Astrocyte (in vitro differentiated cells and primary cell): ENCODE results near the gene PALLD. TPM values are rescaled to one million over a fixed set of nuclear protein-coding genes. Genes with fewer than 3 reads are reported as not detected.
A peak's percentile ranks its signal among the peaks of the same experiment; 100 is the strongest.

ENCODE experiments used
- DNase-seq: peaks from one replicate; pipeline ENCODE4 v3.0.0-alpha.2; 2010; ENCODE audit warnings: low read depth
- FAIRE-seq: peaks from 2 replicates; lab custom pipeline; 2011; peaks lifted over from hg19 to GRCh38; lab: Jason Lieb, UNC
- H2AFZ ChIP-seq: 2 replicates; pipeline ENCODE4 v1.6.0; 2012; ENCODE audit warnings: low read depth, low read length, inconsistent platforms
- H3K27ac ChIP-seq: 2 replicates; pipeline ENCODE4 v1.5.1; 2011; ENCODE audit warnings: low read depth, low read length, inconsistent platforms
- H3K27me3 ChIP-seq: 2 replicates; pipeline ENCODE4 v1.6.0; 2011; ENCODE audit warnings: low read length, inconsistent platforms; ENCODE audit not compliant: insufficient read depth
- H3K36me3 ChIP-seq: 2 replicates; pipeline ENCODE4 v1.5.1; 2011; ENCODE audit warnings: low read length, inconsistent platforms; ENCODE audit not compliant: insufficient read depth
- H3K4me1 ChIP-seq: 2 replicates; pipeline ENCODE4 v1.5.1; 2011; ENCODE audit warnings: low read length, inconsistent platforms; ENCODE audit not compliant: insufficient read depth
- H3K4me2 ChIP-seq: 2 replicates; pipeline ENCODE4 v1.6.0; 2012; ENCODE audit warnings: low read length, inconsistent platforms
- H3K4me3 ChIP-seq: 2 replicates; pipeline ENCODE4 v1.5.1; 2011; ENCODE audit warnings: low read depth, mild to moderate bottlenecking, low read length, inconsistent platforms; ENCODE audit not compliant: insufficient read depth
- H3K79me2 ChIP-seq: 2 replicates; pipeline ENCODE4 v1.6.0; 2012; ENCODE audit warnings: mild to moderate bottlenecking, low read length, inconsistent platforms; ENCODE audit not compliant: insufficient read depth
- H3K9ac ChIP-seq: 2 replicates; pipeline ENCODE4 v1.6.0; 2012; ENCODE audit warnings: mild to moderate bottlenecking, low read length, inconsistent platforms
- H3K9me3 ChIP-seq: 2 replicates; pipeline ENCODE4 v1.5.1; 2012; ENCODE audit warnings: low read depth, mild to moderate bottlenecking, low read length, inconsistent platforms; ENCODE audit not compliant: insufficient read depth
- H4K20me1 ChIP-seq: 2 replicates; pipeline ENCODE4 v1.6.0; 2012; ENCODE audit warnings: low read length, inconsistent platforms; ENCODE audit not compliant: insufficient read depth
- H3K27ac Mint-ChIP-seq: one replicate; pipeline ENCODE4 v1.8.0; 2021; ENCODE audit warnings: mild to moderate bottlenecking, mixed read lengths; ENCODE audit not compliant: unreplicated experiment
- H3K27me3 Mint-ChIP-seq: one replicate; pipeline ENCODE4 v1.8.0; 2021; ENCODE audit warnings: low read depth, mixed read lengths; ENCODE audit not compliant: unreplicated experiment
- H3K36me3 Mint-ChIP-seq: one replicate; pipeline ENCODE4 v1.8.0; 2021; ENCODE audit warnings: low read depth, mixed read lengths; ENCODE audit not compliant: unreplicated experiment
- H3K4me1 Mint-ChIP-seq: one replicate; pipeline ENCODE4 v1.8.0; 2021; ENCODE audit warnings: low read depth, mixed read lengths; ENCODE audit not compliant: unreplicated experiment
- H3K4me3 Mint-ChIP-seq: one replicate; pipeline ENCODE4 v1.8.0; 2021; ENCODE audit warnings: mild to moderate bottlenecking, moderate library complexity, mixed read lengths; ENCODE audit not compliant: unreplicated experiment
- H3K9me3 Mint-ChIP-seq: one replicate; pipeline ENCODE4 v1.8.0; 2021; ENCODE audit warnings: mild to moderate bottlenecking, mixed read lengths; ENCODE audit not compliant: unreplicated experiment
- EZH2 ChIP-seq: IDR thresholded peaks from 2 replicates; pipeline ENCODE4 v1.6.1; 2012; ENCODE audit warnings: mild to moderate bottlenecking, low read length, inconsistent platforms; ENCODE audit not compliant: insufficient read depth
- total RNA-seq: library from RNA; stranded (reverse); gene quantifications from 2 replicates; pipeline ENCODE4 v1.2.1, GENCODE V29; 2021
- TF ChIP-seq, protein P1 (sequence below): IDR thresholded peaks from 2 replicates; pipeline ENCODE4 v1.5.1; 2011; ENCODE audit warnings: low read depth, mild to moderate bottlenecking, inconsistent platforms, low read length, moderate library complexity; ENCODE audit not compliant: insufficient read depth

PALLD gene
- total RNA-seq, 1 donor from 2014 or later: 498 TPM

DNA sequence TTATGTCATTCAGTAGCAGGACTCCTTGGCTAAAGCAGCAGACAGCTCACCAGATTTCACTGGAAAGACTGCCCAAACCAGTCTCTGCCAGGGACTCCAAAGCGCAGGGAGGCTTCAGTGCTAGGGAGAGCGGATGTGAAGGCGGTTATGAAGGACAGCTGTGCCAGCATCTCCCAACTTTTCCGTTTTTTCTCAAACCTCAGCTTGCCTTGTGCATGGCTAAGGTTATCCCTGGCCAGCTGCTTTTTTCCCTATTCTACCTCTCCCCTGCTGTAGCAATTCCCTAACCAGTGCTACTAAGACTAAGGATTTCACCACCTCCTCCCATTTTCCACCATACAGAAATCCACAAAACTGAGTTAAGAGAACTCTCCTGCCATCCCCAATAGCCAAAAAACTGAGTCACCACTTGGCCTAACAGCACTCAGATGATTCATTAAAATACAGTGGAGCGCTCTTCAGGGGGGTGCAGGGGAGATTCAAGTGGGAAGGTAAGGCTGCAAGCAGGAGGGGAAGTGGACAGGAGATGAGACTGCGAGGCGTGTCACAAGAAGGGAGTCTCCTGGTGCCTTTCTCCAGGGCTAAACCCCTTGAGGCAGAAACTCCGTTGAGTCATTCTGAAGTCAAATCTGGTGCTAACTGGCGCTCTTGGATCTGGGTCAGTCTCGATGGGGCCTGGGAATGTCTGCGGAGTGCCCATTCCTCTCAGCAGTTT is 90.7 kb downstream of the PALLD start:
- H3K4me3 ChIP-seq: peak overlapping the region; percentile 8
- peaks cover 61% of the 10 kb centered on the region for H3K4me1 Mint-ChIP-seq
- H3K9me3 Mint-ChIP-seq: no peaks in the 10 kb centered on the region
- H3K79me2 ChIP-seq: no peaks in the 10 kb centered on the region
- H3K27me3 Mint-ChIP-seq: no peaks in the 10 kb centered on the region
- H3K4me1 ChIP-seq: peaks cover 46% of the 10 kb centered on the region
- H3K27me3 ChIP-seq: no peaks in the 10 kb centered on the region
- H2AFZ ChIP-seq: no peak overlapping the region
- H3K27ac ChIP-seq: peak overlapping the region; percentile 87
- no peaks in the 10 kb centered on the region for H3K36me3 Mint-ChIP-seq
- TF ChIP-seq EZH2: no peak
- TF ChIP-seq, protein P1, sequence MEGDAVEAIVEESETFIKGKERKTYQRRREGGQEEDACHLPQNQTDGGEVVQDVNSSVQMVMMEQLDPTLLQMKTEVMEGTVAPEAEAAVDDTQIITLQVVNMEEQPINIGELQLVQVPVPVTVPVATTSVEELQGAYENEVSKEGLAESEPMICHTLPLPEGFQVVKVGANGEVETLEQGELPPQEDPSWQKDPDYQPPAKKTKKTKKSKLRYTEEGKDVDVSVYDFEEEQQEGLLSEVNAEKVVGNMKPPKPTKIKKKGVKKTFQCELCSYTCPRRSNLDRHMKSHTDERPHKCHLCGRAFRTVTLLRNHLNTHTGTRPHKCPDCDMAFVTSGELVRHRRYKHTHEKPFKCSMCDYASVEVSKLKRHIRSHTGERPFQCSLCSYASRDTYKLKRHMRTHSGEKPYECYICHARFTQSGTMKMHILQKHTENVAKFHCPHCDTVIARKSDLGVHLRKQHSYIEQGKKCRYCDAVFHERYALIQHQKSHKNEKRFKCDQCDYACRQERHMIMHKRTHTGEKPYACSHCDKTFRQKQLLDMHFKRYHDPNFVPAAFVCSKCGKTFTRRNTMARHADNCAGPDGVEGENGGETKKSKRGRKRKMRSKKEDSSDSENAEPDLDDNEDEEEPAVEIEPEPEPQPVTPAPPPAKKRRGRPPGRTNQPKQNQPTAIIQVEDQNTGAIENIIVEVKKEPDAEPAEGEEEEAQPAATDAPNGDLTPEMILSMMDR: no peak
- H3K27ac Mint-ChIP-seq: peak overlapping the region; percentile 83
- peak; percentile 50 for FAIRE-seq
- H3K36me3 ChIP-seq: no peaks in the 10 kb centered on the region
- peak overlapping the region; percentile 78 for H3K9ac ChIP-seq
- no peaks in the 10 kb centered on the region for H3K9me3 ChIP-seq
- peak overlapping the region; percentile 61 for H3K4me2 ChIP-seq
- peak overlapping the region; percentile 24 for H3K4me3 Mint-ChIP-seq
- no peaks in the 10 kb centered on the region for H4K20me1 ChIP-seq
- peak; percentile 91 for DNase-seq

DNA sequence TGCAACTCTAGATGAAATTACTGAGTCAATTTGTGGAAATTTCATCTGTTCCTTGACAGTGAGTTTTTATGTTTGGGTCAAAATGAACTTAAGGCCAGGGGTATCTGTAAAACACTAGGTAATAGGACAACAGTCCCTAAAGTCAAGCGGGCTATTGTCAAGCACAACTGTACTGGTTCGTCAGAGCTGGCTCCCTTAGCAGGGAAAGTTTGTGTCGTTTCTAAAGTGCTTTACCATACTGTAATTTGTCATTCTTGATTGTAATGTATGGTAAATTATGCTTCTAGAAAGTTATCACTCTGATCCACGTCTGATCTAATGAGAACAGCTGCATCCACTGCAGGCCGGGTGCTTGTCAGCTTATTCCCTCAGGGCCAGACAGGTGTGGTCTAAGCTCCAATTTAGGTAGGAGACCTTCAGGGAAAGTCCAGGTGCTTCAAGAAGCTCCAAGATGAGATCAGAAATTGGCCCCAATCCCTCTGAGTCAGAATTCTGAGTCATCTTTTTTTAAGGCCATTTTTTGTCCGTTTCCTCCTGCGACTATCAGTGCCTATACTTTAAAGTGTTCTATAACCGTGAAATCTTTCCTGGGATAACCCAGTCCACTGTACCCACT is 92.2 kb downstream of the PALLD start:
- Mint-ChIP-seq H3K4me3 (peak overlapping the region; percentile 15), H3K9me3 (no peaks in the 10 kb centered on the region), H3K27ac (peak overlapping the region; percentile 83), H3K4me1 (peaks cover 59% of the 10 kb centered on the region), H3K27me3 (no peaks in the 10 kb centered on the region), H3K36me3 (no peaks in the 10 kb centered on the region)
- H3K9me3 ChIP-seq: no peaks in the 10 kb centered on the region
- no peaks in the 10 kb centered on the region for H3K79me2 ChIP-seq
- H3K4me3 ChIP-seq: no peak overlapping the region
- no peak overlapping the region for H2AFZ ChIP-seq
- H3K27me3 ChIP-seq: no peaks in the 10 kb centered on the region
- DNase-seq (peak; percentile 84), FAIRE-seq (peak; percentile 70)
- H3K4me2 ChIP-seq: peak overlapping the region; percentile 56
- H3K9ac ChIP-seq: peak overlapping the region; percentile 54
- no peaks in the 10 kb centered on the region for H4K20me1 ChIP-seq
- H3K36me3 ChIP-seq: no peaks in the 10 kb centered on the region
- H3K27ac ChIP-seq: peak overlapping the region; percentile 87
- TF ChIP-seq EZH2: no peak
- TF ChIP-seq, protein P1: no peak
- peaks cover 50% of the 10 kb centered on the region for H3K4me1 ChIP-seq

DNA sequence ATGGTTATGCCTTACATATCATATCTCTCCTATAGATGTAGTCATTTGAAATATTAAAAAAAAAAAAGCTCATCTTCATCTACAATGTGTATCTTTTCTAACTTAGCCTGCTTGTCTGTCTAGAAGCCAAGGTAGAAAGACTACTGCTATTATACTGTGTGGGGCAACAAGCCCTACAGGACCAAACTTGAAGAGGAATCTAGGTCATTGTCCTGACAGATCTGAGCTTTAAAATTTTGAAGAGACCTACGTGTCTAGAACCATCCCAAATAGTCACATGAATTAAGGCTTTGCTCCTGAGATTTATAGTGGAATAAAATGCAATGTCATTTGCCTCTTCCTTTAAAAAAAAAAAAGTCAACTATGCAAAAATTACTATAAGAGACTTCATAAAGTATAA is 95.8 kb downstream of the PALLD start:
- FAIRE-seq (no peak), DNase-seq (no peak)
- Histone ChIP-seq H3K27ac (no peak overlapping the region), H3K4me1 (peaks cover 24% of the 10 kb centered on the region), H3K4me2 (no peak overlapping the region), H2AFZ (no peak overlapping the region), H4K20me1 (no peaks in the 10 kb centered on the region), H3K79me2 (no peaks in the 10 kb centered on the region), H3K9ac (no peak overlapping the region), H3K36me3 (no peaks in the 10 kb centered on the region), H3K27me3 (no peaks in the 10 kb centered on the region), H3K9me3 (no peaks in the 10 kb centered on the region), H3K4me3 (no peak overlapping the region)
- no peaks in the 10 kb centered on the region for H3K36me3 Mint-ChIP-seq
- no peaks in the 10 kb centered on the region for H3K9me3 Mint-ChIP-seq
- no peak overlapping the region for H3K27ac Mint-ChIP-seq
- no peaks in the 10 kb centered on the region for H3K27me3 Mint-ChIP-seq
- H3K4me3 Mint-ChIP-seq: no peak overlapping the region
- peaks cover 31% of the 10 kb centered on the region for H3K4me1 Mint-ChIP-seq
- TF ChIP-seq EZH2: no peak
- TF ChIP-seq, protein P1: no peak
